Stimulated activated CD8-positive, alpha-beta memory T cell treated with anti-CD3 and anti-CD28 coated beads, Interleukin-7, amount 100 ng/mL, for 4 hours (primary cell): ENCODE results near the gene CSNK1G2.
"Not testable (repeated sequence)": the region's sequence is repeated elsewhere in the genome, so short reads cannot be mapped to it uniquely, and the experiment has no call there.

Experiments
- DNase-seq, 2 donors: peaks; one replicate each; pipeline ENCODE4 v3.0.0-alpha.2; 2020; ENCODE audit warnings: low read depth in 2 of 2

Gene CSNK1G2

GRCh38 chr19:1988464-1988863 lies 47.5 kb downstream of the CSNK1G2 start:
- not testable (repeated sequence) for DNase-seq

GRCh38 chr19:1989513-1990229 lies 48.7 kb downstream of the CSNK1G2 start:
- DNase-seq, result no peak

GRCh38 chr19:1990230-1991017 lies 49.5 kb downstream of the CSNK1G2 start:
- no peak for DNase-seq

GRCh38 chr19:1991018-1991913 lies 50.3 kb downstream of the CSNK1G2 start:
- no peak for DNase-seq

- DNase-seq, result no peak
These were observed 51.8 kb downstream of the CSNK1G2 start for GRCh38 chr19:1992759-1993260.

- DNase-seq, result no peak
These were observed 56.6 kb downstream of the CSNK1G2 start for GRCh38 chr19:1997353-1998233.

GRCh38 chr19:1998712-1999708 lies 58.0 kb downstream of the CSNK1G2 start:
- DNase-seq, result no peak

GRCh38 chr19:1999856-2000515 lies 59.0 kb downstream of the CSNK1G2 start:
- DNase-seq, result no peak

- no peak for DNase-seq
These were observed 62.9 kb downstream of the CSNK1G2 start for GRCh38 chr19:2003874-2004273.

GRCh38 chr19:2010135-2010668 lies 69.2 kb downstream of the CSNK1G2 start:
- no peak for DNase-seq

GRCh38 chr19:2011169-2011568 lies 70.2 kb downstream of the CSNK1G2 start:
- DNase-seq, result no peak

- DNase-seq, result no peak
These were observed 72.1 kb downstream of the CSNK1G2 start for GRCh38 chr19:2012941-2013682.

GRCh38 chr19:2013683-2013961 lies 72.7 kb downstream of the CSNK1G2 start:
- DNase-seq, result no peak

- no peak for DNase-seq
These were observed 73.2 kb downstream of the CSNK1G2 start for GRCh38 chr19:2014131-2014571.

- DNase-seq, result peak in 1 of 2 donors; percentile 38
These were observed 74.0 kb downstream of the CSNK1G2 start for GRCh38 chr19:2014731-2015607.

- peak; percentile 32 to 53 for DNase-seq
These were observed 74.6 kb downstream of the CSNK1G2 start, which contains the start of gene BTBD2 for GRCh38 chr19:2015608-2015950. Gene BTBD2 (minus strand): TSS chr19:2015714. CDS start chr19:2015703, 11 bp downstream.
